Measurements from ENCODE around the gene GDF15. TPM values are rescaled to one million over a fixed set of nuclear protein-coding genes. Genes with fewer than 3 reads are reported as not detected.

Gene GDF15
- total RNA-seq, 3 donors from 2014 or later, result 2.7 to 60.3 (median 9.2) TPM

DNA sequence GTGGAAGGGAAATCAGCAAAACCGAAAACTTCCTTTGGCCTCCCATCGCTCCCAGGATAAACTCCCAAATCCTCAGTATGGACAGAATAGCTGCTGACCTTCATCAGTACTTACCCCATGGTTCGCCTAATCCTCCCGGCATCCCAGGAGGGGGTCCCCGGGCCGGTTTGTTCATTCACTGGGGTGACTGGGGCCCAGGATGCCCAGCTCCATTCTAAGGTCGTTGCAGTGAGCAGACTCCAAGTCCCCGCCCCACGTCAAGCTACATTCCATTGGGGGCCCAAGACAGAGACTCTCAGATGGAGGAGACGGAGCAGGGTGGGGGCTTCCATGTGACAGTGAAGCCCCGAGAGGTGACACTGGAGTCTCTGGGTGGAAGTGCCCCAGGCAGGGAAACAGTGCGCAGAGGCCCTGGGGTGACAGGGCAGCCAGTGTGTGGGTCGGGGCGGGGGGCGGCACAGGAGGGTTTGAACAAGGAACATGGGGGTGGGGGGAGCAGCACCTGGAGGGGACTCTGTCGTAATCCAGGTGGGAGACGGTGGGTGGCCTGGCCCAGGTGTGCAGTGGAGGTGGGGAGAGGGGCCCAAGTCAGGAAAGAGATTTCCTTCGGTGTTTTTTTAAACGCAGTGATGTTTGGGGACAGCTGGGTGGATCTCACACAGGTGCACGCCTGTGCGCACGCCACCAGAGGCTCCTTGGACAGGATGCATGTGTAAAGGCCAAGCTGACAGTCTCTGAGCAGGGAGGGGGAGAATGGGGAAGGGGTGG, 38.3 kb downstream of the GDF15 start:
- H3K27me3 ChIP-seq, result no peaks in the 10 kb centered on the region
- H3K4me3 ChIP-seq, result no peak overlapping the region
- no peaks in the 10 kb centered on the region for H3K9me3 ChIP-seq
- peak overlapping the region in 1 of 2 donors; percentile 82 for H3K27ac ChIP-seq
- TF ChIP-seq POLR2A (IDR thresholded peaks at IDR 0.05) (no peak), POLR2AphosphoS5 (IDR thresholded peaks at IDR 0.05) (no peak)
- TF ChIP-seq, protein P1, sequence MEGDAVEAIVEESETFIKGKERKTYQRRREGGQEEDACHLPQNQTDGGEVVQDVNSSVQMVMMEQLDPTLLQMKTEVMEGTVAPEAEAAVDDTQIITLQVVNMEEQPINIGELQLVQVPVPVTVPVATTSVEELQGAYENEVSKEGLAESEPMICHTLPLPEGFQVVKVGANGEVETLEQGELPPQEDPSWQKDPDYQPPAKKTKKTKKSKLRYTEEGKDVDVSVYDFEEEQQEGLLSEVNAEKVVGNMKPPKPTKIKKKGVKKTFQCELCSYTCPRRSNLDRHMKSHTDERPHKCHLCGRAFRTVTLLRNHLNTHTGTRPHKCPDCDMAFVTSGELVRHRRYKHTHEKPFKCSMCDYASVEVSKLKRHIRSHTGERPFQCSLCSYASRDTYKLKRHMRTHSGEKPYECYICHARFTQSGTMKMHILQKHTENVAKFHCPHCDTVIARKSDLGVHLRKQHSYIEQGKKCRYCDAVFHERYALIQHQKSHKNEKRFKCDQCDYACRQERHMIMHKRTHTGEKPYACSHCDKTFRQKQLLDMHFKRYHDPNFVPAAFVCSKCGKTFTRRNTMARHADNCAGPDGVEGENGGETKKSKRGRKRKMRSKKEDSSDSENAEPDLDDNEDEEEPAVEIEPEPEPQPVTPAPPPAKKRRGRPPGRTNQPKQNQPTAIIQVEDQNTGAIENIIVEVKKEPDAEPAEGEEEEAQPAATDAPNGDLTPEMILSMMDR (IDR thresholded peaks at IDR 0.05), result no peak
- DNase-seq (ENCODE audit: low spot score in 2 of 2), result no peak
- intact Hi-C loops (cut with DNase I; ENCODE audit: low total_unique reads), result no loop called here
- peaks cover 0 to 13% of the 10 kb centered on the region in 2 donors for H3K4me1 ChIP-seq
- H3K36me3 ChIP-seq, result no peaks in the 10 kb centered on the region

- no peak for DNase-seq (ENCODE audit: low spot score in 2 of 2)
- TF ChIP-seq POLR2A (IDR thresholded peaks at IDR 0.05) (no peak), POLR2AphosphoS5 (IDR thresholded peaks at IDR 0.05) (no peak)
- TF ChIP-seq, protein P1 (IDR thresholded peaks at IDR 0.05), result no peak
- Histone ChIP-seq H3K27me3 (no peaks in the 10 kb centered on the region), H3K27ac (peak overlapping the region; percentile 33 to 82), H3K4me3 (no peak overlapping the region), H3K4me1 (peaks cover 0 to 16% of the 10 kb centered on the region in 2 donors), H3K9me3 (no peaks in the 10 kb centered on the region), H3K36me3 (no peaks in the 10 kb centered on the region)
- intact Hi-C loops (cut with DNase I; ENCODE audit: low total_unique reads), result no loop called here
Observed at GRCh38 chr19:18424890-18425514, 39.0 kb downstream of the GDF15 start.

DNA sequence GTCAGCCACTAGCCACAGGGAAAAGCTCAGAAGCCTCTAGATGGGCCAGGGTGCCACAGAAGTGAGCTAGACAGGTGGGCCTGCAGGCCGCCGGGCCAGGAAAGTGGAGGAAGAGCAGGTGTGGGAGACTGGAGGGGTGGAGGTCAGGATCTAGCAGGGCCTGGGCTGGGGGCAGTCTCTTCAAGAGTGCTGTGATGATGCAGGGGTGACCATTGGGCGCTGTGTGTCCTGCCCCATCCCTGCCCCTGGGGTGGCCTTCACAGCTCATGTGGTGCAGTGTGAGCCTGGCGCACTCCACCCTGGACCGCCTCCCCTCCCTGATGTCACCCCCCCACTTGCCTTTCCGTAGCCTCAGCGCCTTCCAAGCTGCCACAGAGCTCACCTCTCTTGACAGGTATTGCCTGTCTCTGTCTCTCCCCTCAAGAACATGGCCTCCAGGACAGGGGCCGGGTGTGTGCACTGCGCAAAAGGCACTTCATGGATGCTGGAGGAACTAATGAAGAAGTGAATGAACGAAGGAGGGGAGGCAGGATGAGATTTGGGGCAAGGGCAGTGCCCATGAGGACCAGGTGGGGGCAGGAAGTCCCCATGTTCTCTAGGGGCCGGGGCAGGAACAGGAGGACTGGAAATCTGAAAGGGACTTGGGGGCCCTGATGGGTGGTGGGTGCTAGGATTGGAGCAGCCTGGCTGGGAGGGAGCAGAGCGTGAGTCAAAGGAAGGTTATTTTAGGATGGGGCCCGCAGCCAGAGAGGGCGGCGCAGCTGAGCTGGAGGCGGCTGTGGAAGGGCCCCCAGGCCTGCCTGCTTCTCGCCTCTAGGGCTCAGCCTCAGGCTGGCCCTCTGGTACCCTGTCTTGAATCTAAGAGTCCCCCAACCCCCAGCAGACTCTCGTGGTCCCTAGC, 39.8 kb downstream of the GDF15 start:
- no peak for DNase-seq (ENCODE audit: low spot score in 2 of 2)
- Histone ChIP-seq H3K27me3 (no peaks in the 10 kb centered on the region), H3K4me3 (peak overlapping the region in 1 of 3 donors; percentile 19), H3K9me3 (no peaks in the 10 kb centered on the region), H3K4me1 (peaks cover 0 to 14% of the 10 kb centered on the region in 2 donors), H3K36me3 (no peaks in the 10 kb centered on the region), H3K27ac (peak overlapping the region; percentile 40 to 82)
- no peak for TF ChIP-seq POLR2AphosphoS5 (IDR thresholded peaks at IDR 0.05)
- TF ChIP-seq POLR2A (IDR thresholded peaks at IDR 0.05), result no peak
- TF ChIP-seq, protein P1 (IDR thresholded peaks at IDR 0.05), result no peak
- intact Hi-C loops (cut with DNase I; ENCODE audit: low total_unique reads), result no loop called here

DNA sequence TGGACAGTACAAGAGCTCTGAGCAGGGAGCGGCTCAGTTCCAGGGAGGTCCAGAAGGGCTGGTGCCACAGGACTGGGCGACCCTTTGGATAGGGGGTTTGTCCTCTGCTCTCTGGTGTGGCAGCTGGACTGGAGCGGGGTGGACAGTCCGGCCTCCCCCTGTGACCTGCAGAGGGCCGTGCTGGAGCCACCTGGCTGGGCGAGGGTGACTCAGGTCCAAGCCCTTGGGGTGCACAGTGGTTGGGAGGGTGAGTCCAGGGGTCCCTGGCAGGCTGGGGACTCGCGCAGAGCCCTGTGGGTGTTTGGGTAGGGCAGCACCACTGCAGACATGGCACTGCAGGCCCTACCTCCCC, 40.4 kb downstream of the GDF15 start:
- H3K4me1 ChIP-seq, result peaks cover 0 to 9% of the 10 kb centered on the region in 2 donors
- TF ChIP-seq POLR2A (IDR thresholded peaks at IDR 0.05), result no peak
- TF ChIP-seq POLR2AphosphoS5 (IDR thresholded peaks at IDR 0.05), result no peak
- TF ChIP-seq, protein P1 (IDR thresholded peaks at IDR 0.05), result no peak
- H3K9me3 ChIP-seq, result no peaks in the 10 kb centered on the region
- H3K27me3 ChIP-seq, result no peaks in the 10 kb centered on the region
- H3K27ac ChIP-seq, result peak overlapping the region; percentile 40 to 82
- peak overlapping the region in 1 of 3 donors; percentile 19 for H3K4me3 ChIP-seq
- DNase-seq (ENCODE audit: low spot score in 2 of 2), result no peak
- H3K36me3 ChIP-seq, result no peaks in the 10 kb centered on the region
- intact Hi-C loops (cut with DNase I; ENCODE audit: low total_unique reads), result no loop called here
